HG03521 (cell line): ENCODE measurements around the gene PROKR1.

Experiments
- ATAC-seq: cut with Tn5 transposase; IDR thresholded peaks from one replicate; pipeline ENCODE4 v1.9.1; 2021; ENCODE audit warnings: mild to moderate bottlenecking, moderate library complexity; ENCODE audit not compliant: unreplicated experiment

Gene PROKR1

DNA sequence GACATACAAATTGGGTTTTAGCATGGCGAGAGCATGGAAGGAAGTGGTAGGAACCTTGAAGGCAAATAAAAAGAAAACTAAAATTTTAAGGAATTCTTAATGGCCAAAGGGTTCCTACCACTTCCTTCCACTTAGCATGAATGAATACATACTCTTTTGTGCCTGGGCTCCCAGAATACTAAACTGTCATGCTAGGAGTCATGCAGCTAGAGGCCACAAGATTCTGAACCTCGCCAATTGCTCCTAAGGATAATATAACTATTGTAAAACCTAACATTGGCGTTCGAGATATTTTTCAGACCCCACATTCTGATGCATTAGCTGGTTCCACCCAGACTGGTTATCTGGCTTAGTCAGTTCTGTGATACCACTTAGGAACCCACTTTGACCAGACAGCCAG lies 52.6 kb downstream of the PROKR1 start:
- no peak for ATAC-seq

DNA sequence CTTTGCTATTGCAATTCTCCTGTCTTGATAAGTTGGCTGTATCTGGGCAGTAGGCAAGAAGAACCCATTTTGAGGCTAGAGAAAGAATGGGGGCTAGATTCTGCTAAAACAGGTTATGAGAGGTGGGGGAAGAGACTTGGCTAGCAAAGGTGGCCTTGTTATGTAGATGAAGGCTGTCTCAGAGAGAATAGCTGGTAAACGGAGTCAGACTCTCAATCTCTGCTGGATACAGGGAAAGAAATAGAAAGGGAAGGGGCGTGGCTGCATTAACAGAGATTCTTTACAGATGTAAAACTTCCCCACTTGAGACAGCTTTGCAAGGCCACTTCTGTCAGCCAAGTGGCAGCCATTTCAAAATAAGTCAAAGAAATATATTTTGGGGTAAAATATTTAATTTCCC lies 53.2 kb downstream of the PROKR1 start:
- ATAC-seq, result no peak

DNA sequence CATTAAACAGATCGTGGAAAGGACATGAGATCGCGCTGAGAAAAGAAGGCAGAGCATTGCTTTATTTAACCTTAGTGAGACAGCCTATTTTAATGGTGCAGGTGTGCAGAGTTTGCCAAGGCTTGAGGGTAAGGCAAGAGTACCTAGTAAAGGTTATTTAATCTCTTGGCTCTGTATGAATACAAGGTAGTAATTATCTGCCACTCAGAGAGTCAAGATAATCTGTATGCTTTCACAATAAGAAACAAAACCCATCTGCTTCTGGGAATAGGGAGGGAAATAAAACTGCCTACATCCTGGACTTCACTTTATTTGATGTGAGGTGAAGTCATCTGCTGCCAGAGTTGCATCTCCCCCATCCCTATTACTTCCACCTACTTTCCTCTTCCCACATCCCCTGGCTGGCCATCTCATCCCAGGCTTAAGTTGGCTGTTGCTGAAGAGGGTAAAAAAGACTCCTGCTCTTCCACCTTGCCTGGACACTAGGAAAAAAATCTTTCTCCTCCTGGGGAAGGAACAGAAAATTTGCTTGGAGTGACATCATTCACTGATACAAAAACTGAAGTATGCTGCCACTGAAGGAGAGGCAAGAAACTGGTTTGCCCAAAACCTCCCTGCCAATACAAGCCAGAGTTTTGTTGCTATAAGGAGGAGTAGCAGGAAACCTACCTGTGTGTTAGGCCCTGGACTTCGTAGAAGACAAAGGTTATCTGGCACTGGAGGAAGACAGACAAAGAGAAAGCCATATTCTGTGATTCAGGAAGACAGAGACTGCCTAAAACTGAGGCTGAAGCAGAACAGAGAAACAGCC lies 55.4 kb downstream of the PROKR1 start:
- no peak for ATAC-seq

DNA sequence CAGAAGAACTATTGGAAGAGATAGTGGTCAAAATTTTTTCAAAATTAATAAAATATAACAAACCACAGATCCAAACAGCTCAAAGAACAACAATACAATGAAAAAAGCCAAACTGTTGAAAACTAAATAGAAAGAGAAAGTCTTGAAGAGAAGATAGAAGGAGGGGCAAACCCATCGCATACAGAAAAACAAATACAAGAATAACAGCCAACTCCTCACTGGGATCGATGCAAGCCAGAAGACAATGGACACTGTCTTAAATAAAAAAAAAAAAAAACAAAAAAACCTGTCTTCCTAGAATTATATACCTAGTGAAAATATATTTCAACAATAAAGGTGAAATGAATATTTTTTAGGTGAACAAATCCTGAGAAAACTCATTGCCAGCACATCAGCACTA lies 57.2 kb downstream of the PROKR1 start:
- ATAC-seq, result no peak

GRCh38 chr2:68706637-68707036 lies 63.3 kb downstream of the PROKR1 start:
- no peak for ATAC-seq
